Measurements from ENCODE around the gene VSTM4.

VSTM4 gene

DNA sequence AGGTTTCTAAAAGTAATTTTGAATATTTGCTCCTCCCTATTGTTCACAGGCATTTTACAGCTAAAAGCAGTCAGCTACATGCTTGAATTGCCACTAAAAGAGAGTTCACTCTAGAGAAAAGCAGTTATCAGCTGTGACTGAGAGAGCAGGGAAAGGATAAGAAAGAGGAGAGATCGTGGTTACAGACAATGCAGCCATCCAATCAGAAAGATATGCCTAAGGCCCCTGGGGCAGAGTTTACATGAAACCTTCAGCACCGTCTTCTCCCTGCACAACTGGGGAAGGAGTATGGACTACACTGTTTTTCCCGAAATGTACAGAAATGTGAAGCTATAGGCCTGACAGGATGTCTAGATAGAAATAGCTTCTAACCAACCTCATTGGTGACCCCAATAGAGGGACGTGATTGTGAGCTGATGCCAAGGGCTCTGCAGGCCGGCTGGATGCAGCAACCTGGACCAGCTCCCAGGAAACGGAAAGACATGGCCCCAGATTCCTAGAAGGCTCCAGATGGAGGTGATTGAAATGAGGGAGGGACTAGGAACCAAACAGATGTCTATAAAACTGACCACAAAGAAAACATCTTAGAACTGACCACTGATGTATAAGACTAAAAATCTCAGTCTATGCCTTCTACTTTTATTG is 3.2 kb upstream of the VSTM4 start:
- no peak for DNase-seq

DNA sequence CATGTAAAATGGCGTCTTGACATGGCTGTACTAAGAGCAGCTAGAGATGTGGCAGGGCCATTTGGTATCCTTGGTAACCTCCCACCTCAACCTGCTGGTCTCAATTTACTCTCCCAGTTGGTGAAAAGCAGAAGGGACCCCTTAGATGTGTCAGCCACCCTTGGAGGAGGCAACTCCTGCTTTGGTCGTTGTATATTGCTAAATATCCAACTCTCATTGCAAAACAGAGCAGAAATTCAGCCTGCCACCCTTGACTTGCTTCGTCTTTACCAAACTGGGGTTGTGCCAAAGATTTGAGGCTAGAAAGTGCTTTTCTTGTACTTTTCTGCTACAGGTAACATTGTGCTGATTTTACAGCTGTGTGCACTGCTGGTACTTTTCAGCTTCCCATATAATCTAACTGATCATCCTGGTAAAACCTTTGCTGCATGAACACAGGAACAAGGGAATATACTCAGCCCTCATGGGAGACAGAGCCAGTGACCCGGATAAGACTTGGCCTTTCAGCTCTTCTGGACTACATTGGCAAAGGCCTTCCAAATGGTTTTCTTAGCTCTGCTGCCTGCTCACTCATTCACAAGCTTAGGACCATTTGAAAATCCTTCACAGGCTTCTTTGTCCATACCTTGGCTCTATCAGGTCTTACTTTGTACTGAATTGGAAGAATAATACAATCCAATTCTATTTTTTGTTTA is 2.2 kb upstream of the VSTM4 start:
- DNase-seq: no peak

DNA sequence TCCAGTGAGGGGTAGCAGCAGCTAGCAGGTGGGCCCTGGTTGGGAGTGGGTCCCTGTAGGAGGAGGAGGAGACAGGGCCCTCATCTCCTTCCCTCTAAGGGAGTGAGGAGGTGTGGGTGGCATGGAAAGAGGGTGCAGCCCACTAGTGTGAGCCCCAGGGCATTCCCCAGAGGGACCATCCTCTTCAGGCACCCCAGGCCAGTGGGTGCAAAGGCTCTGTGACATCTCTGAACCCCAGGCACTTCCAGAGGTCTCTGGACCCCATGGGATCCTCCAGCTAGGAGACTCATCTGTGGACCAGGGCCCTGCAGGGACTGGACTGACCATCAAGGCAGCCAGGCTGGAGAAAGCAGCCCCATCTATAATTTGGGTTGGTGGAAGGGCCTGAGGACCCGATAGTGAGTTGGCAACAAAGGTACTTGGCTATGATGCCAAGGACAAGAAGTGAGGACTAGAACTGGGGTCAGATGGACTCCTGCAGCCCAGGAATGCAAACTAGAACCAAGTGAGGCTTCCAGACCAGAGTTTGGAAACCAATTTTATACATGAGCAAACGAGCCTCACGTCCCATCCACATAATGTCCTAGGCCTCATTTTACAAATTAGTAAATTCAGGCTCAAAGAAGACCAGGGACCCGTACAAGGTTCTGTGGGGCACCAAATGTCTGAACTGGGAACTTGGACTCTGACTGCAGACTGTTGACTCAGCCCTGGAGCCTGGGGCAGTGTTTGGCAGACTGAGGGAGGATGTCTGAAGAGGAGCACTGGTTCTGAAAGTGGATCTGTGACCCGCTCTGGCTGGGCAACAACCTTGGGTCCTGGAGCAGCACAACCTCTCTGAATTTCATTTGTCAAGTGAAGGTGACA is 1.4 kb upstream of the VSTM4 start:
- no peak for DNase-seq

DNA sequence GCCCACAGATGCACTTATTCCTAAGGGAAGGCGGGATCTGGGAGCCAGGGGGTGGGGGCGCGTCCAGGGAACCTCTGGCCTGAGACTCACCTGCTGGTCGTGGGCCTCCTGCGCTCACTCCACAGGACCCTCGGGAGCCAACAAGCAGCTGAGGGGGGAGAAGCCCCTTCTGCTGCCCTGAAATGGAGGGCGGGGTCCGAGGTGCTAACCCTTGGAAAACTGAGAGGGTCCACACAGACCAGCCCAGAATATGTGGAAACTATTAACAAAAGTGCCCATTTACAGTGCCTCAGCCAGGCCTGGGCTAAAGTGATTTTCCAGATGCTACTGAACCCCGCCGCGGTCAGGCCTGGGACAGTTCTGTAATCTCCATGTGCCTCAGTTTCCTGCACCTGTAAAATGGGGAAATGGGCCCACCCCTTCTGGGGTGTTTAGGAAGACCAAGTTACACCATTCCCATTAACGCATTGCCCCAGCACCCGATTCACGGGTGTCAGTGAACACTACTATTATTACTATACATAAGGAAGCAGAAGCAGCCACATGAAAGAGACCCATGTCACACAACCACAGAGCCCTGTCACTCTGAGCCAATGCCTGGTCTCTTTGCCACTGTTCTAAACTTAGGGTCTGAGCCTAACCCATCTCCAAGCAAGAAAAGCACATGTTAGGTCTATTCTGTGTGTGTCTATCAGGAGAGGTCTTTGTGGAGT is 630 bp upstream of the VSTM4 start:
- no peak for DNase-seq

DNA sequence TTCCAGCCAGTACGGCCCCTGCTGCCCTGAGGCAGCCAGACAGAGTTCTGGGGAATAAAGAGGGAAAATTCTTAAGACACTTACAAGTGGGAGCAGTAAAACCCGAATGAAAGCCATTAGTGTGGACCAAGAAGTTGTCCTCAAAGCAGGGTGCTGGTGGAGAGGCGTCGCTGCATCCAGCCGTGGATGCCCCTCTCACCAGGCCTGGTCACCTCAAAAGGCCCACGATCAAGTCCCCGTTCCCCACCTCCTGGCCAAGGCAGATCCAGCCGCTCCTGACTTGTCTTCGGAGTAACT is 656 bp downstream of the VSTM4 start:
- no peak for DNase-seq

DNA sequence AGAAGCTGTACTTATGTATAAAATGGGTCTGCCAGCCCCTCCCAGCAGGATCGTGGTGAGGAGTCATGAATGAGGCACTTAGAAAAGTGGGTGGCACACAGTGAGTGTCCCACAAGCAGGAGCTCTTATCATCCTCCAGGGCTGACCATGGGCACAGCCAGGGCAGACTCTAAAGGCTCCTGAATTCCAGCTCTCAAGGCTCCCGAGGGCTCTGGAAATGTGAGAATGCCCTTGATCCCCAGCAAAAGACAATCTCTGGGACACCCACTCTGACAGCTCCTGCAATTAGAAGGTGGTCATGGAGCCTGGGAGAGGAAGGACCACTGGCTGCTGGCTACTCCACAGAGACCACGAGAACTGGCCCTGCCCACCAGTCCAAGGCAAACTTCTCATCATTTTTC is 1.6 kb downstream of the VSTM4 start:
- no peak for DNase-seq

DNA sequence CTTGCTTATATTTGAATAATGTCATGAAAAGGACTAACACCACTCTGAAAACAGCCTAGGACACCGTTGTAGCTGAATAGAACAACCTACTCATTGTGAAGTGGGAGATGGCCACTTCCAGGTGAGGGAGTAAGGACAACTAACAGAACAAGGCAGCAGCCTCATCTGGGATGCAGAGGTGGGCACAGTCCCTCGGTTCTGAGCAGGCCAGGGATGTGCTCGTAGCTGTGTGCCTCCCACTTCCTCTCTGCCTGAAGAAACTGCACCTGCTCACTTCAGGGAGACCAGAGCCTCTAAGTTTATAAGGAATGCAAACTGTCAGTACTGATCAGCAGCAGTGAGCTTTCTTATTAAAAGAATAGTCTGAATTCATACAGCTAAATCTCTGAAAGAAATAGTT is 2.5 kb downstream of the VSTM4 start:
- DNase-seq: no peak

DNA sequence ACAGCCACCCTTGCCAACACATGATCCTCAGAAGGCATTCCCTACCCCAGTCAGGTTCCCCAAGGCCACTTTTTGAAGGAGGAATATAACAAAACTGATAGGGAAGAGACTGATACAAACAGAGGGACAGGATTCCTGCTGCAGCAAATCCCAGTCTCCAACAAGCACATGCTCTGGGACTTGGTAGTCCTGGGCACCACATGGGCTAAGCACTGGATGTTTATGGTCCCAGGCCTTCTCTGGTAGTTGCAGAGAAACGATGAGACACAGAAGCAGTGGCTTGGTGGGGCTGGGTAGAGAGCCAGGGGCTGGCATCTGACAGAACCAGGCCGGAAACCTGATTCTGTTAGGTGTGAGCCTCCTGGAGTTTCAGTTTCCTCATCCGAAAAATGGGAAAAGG is 3.2 kb downstream of the VSTM4 start:
- no peak for DNase-seq

DNA sequence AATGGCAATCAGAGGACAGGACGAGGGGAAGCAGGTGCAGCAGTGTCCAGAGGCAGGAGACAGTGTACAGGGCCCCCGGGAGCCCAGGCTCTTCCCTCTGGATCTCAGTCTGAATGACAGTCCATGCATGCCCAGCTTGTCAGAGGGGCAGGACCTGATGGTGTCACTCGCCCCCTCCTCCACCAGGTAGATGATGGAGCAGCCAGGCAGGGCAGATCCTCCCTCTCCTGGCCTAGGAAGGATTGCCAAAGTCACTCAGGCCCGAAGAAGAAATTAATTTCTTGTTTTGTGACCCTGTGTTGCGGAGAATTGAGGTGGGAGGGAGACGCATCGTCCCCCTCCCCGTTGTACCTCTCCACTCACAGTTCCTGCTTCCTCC is 4.0 kb downstream of the VSTM4 start:
- no peak for DNase-seq

DNA sequence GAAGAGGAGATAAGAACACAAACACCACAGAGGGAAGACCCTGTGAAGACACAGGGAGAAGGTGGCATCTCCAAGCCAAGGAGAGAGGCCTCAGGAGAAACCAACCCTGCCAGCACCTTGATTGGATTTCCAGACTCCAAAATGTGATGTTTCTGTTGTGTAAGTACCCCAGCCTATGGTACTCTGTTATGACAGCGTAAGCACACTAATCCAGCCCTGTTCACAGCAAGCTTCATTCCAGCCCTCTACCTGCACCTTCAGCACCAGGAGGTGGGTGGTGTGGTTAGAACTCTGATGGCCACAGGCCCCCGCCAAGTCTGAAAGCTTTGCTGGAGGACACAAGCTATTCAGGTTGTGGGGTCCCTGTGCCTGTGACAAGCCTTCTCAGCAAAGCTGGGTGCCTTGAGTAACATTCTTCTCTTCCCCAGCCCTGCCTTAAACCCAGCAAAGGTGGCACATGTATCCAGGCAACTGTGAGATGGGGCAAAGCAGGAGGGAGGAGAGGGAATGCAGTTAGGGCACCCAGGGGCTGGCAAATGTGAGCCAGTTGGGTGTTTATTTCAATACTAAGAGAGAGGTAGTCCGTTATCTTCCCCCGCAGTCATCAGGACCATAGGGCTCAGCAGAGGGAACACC is 4.5 kb downstream of the VSTM4 start:
- DNase-seq: no peak

DNA sequence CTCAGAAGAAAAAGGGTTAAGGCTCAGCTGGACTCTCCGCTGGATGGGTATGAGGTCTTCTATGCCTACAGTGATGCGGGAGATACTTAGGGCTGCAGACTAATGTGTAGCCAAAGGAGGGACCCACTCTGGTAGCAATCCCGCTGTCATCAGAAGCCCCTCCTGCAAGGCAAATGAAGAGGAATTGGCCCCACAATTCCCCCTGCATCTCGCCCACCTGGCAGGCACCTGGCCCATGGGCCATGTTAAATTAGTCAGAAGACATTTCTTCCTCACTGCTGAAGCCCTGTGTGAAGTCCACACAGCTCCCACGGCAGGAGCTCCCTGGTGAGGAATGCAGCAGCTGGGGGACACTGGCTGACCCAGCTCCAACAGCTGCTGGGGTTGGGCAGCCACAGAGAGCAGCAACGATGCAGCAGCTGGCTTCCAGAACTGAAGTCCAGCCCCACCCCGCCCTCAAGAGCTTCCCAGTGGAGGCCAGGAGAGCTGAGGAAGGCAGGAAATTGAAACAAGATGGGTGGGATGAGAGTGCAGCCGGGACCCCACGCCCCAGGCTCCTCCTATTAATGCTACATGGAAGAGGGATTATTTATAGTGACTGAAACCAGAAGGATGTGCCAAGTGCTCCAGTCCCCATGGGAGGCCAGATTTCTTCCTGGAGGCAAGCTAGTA is 5.5 kb downstream of the VSTM4 start:
- peak; percentile 35 for DNase-seq

DNA sequence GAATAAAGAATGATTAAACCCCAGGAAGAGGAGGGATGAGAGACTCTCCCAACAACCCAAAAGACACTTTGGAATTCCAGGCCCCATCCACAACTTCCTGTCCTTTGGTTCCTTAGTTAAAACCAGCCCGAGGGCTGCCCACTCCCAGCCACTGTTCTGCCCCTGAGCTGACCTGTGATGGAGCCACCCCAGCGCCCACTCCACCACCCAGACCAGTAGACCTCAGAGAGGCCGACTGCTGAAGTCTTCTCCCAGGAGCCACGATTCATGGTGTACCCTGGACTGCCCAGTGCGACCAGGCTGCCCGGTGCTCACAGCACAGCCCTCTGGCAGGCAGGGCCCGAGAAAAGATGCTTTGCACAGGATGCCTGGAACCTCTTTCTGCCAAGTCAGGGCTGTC is 6.7 kb downstream of the VSTM4 start:
- DNase-seq: no peak

DNA sequence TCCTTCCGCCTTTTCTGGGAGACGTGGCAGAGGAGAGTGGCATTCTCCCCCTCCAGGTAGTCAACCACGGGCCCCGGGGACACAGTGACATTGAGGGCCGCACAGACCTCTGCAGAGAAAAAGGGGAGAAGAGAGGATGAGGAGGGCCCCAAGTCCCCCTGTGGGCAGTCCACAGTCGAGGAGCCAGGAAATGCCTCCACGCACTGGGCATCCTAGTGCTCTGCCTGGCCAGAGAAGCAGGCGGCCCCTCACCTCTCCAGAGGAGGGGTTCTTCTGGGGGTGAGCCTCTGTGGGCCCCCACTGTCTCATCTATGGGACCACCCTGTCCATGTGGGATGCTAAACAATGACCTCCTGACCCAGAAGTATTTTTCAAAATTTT is 7.4 kb downstream of the VSTM4 start:
- DNase-seq: no peak

DNA sequence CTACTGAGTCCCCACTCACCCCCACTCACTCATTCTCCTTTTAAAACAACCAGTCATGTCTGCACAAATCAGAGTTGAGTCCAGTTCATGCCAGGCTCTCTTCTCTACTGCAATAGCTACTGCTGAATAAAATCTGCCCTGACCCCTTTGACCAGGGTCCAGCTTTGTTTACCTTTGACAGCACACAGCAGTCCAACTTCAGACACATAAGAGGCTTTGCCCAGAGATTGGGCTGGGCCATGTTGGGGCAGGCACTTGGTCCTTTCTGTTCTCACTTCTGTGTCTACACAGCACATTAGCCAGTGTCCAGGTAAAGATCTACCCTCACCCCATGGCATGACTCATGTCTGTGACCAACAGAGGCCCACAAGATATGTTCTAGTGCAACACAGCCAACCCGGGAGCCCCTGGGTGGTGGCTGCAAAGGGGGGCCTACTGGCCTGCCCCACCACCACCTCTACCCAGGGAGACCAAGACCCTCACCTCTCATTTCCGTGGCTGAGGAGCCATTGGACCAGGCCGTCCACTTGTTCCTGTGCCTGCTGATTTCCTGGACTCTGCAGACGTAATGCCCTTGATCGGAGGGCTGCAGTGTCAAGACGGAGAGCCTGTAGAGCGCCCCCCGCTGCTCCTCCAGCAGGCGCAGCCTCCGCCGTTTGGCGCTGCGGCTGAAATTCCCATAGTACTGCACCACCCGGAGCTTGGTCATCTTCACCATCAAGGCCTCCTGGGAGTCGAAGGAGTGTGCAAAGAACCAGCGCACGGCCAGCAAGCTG is 8.0 kb downstream of the VSTM4 start:
- DNase-seq: no peak

DNA sequence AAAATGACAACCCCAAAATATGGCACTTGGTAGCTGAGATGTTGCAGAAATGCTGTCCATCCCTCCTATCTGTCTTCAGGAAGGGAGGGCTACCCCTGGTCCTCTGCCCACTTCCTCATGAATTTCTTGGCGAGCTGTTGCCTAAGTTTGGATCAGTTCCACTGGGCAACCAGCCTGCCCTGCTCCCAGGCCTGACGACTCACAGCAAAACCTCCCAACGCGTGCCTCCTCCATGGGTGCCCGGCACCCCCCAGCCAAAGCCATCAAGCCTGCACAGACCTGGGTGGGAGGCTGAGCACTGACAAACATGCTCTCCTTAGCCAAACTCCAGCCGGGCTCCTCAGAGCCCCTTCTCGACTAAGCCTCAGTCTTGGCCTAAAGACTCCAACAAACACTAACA is 8.9 kb downstream of the VSTM4 start:
- no peak for DNase-seq

DNA sequence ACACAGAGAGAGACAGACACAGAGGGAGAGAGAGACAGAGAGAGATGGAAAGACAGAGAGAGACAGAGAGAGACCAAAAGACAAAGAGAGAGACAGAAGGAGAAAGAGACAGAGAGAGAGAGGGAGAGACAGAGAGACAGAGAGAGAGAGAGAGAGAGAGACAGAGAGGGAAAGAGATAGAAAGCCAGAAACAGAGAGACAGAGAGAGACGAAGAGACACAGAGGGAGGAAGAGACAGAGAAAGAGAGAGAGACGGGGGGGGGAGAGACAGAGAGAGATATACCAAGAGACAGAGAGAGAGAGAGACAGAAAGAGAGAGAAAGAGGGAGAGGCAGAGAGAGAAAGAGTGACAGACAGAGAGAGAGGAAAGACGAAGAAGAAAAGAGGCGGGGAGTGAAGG is 10.2 kb downstream of the VSTM4 start:
- no peak for DNase-seq

DNA sequence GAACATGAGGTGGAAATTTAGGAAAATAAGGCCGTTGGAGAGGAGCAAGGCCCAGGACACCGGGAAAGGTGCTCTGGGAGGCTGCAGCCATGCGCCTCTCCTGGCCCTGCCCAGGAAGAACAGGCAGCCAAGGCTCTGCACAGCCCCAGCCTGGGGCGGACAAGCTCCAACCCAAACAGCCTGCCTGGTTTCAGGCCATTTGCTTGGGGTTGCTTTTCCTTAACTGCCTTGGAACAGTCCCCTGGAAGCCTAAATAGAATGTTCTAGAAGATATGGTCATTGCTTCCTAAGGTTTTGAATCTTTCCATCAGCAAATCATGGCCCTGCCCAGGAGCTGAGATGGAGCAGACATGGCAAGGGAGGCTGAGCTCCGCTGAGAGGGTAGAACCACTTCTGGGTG is 11.0 kb downstream of the VSTM4 start:
- DNase-seq: no peak

DNA sequence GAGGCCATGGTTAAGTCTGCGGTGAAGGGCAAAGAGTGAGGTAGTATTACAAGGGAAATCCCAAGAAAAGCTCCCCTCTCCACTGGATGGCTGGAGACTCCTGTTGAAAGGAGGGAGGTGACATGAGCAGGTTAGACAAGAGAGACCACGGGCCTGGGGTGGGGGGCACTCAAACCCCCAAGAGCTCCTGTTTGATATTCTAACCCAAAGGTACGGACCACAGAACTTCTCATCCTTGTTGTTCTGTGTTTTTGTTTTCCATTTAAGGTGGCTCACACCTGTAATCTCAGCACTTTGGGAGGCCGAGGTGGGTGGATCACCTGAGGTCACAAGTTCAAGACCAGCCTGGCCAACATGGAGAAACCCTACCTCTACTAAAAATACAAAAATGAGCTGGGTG is 11.6 kb downstream of the VSTM4 start:
- no peak for DNase-seq

DNA sequence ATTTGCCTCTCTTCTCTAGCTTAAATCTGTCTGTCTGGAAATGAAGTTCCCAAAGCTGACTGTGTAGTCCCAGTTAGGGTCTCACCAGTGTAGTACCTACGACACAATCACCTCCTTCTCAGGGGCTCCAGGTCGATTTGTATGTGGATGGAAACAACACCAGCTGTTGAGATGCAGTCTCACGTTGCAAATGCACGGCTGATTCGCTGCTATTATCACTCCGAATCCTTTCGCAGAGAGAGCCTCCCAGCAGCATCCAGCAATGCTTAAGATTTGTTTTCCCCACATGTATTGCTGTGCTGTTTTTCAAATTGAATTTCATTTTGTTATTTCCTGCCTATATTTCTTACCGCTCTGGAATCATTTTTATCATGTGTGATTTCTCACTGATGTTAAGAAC is 16.3 kb downstream of the VSTM4 start:
- no peak for DNase-seq

DNA sequence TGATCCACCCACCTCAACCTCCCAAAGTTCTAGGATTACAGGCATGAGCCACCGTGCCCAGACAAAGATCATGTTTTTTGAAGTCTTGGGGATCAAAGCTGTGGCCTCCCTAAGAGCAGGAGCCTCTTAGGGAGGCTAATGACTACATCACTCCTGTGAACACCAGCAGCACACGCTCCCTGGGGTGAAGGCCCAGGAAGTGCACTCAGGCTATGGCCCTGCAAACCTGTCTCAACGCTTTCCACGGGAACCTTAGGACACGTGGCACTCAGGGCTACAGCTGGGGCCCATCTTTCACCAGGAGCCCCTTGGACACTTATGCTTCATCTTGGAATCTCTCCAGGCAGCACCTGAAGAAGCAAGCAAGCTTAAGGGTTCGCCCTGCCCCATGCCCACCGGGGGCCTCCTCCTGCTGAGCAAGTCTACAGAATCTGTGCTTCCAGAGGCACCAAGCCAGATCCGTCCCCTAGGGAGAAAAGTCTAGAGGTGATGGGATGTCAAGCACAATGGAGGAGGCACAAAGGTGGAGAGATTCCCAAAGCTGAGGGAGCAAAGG is 18.4 kb downstream of the VSTM4 start:
- DNase-seq: no peak

DNA sequence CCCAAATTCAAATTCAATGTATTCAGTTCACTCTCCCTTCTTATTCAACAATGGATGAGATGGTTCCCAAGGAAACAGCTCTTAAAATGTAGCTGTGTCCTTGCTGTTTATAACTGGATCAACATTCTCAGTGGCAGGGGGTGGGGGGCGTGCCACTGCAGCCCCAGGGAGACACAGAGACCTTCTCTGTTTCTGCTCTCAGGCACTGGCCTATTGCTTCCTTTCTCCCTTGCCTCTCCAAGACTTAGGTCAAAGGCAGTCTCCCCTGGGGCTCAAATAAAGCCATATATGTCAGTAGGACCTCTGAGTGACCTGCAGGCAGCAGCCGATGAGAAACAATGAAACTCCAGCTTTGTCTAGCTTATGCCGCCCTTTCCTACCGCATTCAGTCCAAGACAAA is 20.7 kb downstream of the VSTM4 start:
- DNase-seq: no peak

All from right kidney (tissue), 1 donor.